Measurements from ENCODE around the gene ARGLU1.

The ARGLU1 gene

DNA sequence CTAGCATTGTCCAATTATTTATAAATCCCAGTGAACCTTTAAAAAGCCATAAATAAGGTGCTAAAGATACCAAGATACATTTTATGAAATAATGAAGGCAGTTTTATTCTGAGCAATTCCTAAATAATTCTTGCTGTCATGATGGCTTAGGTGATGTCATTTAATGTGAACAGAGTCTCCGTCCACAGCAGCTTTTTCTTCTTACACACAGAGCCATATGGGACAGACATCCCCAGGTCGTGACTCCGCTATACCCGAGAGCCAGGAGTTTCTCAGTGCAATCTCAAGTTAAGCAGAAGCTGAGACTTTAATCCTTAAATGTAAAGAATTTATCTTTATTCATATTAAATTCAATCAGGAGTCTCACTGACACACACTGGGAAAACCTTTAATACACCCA lies 62.2 kb downstream of the ARGLU1 start:
- TF ChIP-seq, protein P1, sequence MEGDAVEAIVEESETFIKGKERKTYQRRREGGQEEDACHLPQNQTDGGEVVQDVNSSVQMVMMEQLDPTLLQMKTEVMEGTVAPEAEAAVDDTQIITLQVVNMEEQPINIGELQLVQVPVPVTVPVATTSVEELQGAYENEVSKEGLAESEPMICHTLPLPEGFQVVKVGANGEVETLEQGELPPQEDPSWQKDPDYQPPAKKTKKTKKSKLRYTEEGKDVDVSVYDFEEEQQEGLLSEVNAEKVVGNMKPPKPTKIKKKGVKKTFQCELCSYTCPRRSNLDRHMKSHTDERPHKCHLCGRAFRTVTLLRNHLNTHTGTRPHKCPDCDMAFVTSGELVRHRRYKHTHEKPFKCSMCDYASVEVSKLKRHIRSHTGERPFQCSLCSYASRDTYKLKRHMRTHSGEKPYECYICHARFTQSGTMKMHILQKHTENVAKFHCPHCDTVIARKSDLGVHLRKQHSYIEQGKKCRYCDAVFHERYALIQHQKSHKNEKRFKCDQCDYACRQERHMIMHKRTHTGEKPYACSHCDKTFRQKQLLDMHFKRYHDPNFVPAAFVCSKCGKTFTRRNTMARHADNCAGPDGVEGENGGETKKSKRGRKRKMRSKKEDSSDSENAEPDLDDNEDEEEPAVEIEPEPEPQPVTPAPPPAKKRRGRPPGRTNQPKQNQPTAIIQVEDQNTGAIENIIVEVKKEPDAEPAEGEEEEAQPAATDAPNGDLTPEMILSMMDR (conservative IDR thresholded peaks at IDR 0.05; ENCODE audit: low read length): no peak
- no peak for DNase-seq (ENCODE audit: low read depth)
- H3K4me3 ChIP-seq (ENCODE audit: low read length): no peak overlapping the region

DNA sequence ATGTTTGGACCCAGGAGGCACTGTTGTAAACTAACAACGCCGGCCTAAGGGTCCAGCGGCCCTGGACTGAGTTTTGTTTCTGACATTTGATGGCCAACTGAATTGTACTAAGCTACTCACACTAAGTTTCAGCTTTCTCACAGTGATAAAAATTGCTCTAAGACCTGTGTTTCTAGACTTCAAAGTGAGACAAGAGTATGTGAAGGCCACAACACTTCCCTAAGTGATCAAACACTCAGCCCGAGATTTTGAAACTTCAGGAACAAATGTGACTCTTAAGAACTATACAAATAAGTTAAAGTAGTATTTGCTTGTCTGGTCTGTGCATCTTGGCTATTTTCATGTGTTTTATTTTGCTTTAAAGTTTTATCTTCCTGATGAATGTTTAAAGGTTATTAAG lies 62.6 kb downstream of the ARGLU1 start:
- DNase-seq (ENCODE audit: low read depth): no peak
- TF ChIP-seq, protein P1 (conservative IDR thresholded peaks at IDR 0.05; ENCODE audit: low read length): no peak
- no peak overlapping the region for H3K4me3 ChIP-seq (ENCODE audit: low read length)

DNA sequence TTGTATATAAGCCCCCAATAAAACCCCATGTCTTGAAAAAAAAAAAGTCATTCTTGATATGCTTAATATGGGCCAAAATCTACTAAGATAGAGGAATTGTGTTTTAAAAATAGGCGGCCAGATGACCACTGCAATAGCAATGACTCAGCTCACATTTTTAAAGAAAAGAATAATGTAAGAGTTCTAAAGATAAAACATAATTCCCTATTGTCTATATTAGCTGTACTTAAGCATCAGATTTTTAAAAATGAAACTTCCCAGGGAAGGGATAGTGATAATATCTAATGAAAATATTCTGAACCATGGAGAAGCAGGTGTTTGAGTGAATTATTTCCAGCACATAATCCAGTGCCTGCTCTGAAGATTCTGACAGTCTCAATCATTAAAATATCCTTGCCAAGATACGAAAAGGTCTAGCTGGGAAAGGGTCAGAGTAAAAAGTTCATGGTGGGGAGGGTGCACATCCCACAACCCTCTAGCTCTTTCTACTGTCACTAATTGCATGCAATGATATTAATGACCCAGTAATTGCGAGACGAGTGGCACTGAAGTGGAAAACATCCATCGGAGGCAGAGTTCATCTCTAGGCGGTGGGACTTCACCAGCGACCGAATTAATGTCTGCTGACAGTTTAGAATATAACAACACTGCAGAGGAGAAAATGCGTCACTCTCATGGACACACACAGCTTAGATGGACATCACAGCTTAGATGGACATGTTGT lies 64.0 kb downstream of the ARGLU1 start:
- DNase-seq (ENCODE audit: low read depth): no peak
- H3K4me3 ChIP-seq (ENCODE audit: low read length): no peak overlapping the region
- TF ChIP-seq, protein P1 (conservative IDR thresholded peaks at IDR 0.05; ENCODE audit: low read length): no peak

DNA sequence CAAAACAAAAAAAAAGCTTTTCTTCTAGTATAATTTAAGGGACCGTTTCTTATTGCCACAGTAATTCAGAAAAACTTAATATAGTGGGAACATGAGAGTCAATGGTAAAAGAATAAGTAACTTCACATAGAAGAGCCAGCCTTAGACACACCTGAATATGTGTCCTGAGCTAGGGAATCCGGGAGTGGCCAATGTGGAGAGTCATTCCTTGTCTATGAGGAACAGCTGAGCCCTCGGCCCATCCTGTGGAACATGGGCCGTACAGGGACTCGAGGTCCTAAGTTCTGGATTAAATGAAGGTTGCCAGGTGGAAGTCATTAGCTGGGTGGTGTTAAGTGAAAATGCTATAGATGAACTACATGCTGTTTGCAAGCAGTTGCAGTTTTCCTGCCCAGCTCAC lies 64.7 kb downstream of the ARGLU1 start:
- TF ChIP-seq, protein P1 (conservative IDR thresholded peaks at IDR 0.05; ENCODE audit: low read length): no peak
- H3K4me3 ChIP-seq (ENCODE audit: low read length): no peak overlapping the region
- no peak for DNase-seq (ENCODE audit: low read depth)

DNA sequence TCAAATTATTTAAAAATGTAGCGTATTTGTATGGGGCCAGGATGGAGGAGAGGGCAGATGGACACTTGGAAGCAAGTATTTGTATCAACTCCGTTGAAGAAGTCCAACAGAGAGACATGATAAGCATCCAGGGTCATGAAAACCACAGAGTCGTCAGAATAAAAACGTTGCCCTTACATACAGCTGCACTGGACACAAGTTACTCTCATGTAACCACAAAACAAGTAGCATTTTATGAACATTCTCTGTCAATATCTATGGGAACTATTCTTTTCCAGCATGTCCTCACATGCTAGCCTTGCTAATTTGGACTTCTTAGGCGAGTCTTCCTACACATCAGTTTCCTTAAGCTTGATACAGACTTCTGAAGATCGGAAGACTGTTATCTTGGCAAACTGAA lies 67.5 kb downstream of the ARGLU1 start:
- no peak for DNase-seq (ENCODE audit: low read depth)
- H3K4me3 ChIP-seq (ENCODE audit: low read length): no peak overlapping the region
- TF ChIP-seq, protein P1 (conservative IDR thresholded peaks at IDR 0.05; ENCODE audit: low read length): no peak

DNA sequence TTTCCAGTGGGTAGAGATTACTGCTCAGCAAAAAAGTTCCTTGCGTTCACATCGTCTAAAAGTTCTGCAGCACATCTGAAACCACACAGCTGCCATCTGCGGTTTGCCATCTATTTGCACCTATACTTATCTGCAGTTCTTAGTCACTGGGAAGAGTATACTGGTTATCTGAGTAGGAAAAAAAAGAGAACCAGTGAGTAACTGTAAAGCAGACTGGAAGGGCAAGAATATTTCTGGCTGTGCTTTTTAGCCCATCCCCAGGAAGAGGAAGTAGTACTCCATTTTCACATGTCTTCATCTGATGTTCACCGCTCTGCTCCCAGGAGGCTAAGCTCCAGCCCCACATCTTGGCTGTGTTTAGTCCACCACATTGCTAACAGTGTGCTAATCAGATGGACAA lies 68.0 kb downstream of the ARGLU1 start:
- DNase-seq (ENCODE audit: low read depth): no peak
- H3K4me3 ChIP-seq (ENCODE audit: low read length): no peak overlapping the region
- TF ChIP-seq, protein P1 (conservative IDR thresholded peaks at IDR 0.05; ENCODE audit: low read length): no peak

DNA sequence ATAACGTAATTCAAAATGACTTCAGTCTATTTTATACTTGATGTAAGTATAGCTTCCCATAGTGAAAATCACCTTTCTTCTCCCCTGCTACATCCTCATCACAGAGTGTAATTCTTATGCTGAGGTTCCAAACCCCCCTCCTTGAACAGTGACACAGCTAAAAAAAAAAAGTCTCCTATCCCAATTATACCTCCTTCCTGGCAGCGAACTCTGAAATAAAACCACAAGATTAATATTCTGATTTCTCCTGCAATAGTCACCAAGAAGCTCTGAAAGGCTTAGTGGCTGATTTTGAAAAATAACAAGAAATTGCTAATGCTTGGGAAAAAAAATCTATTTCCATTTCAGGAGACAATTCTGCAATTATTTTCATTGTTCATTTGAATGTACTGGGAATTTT lies 68.8 kb downstream of the ARGLU1 start:
- no peak overlapping the region for H3K4me3 ChIP-seq (ENCODE audit: low read length)
- TF ChIP-seq, protein P1 (conservative IDR thresholded peaks at IDR 0.05; ENCODE audit: low read length): no peak
- DNase-seq (ENCODE audit: low read depth): no peak

Measured in AG10803 (cell line).